ENCODE measurements around the gene GRAPL.
"Not testable (repeated sequence)": the region's sequence is repeated elsewhere in the genome, so short reads cannot be mapped to it uniquely, and the experiment has no call there.

Gene GRAPL

DNA sequence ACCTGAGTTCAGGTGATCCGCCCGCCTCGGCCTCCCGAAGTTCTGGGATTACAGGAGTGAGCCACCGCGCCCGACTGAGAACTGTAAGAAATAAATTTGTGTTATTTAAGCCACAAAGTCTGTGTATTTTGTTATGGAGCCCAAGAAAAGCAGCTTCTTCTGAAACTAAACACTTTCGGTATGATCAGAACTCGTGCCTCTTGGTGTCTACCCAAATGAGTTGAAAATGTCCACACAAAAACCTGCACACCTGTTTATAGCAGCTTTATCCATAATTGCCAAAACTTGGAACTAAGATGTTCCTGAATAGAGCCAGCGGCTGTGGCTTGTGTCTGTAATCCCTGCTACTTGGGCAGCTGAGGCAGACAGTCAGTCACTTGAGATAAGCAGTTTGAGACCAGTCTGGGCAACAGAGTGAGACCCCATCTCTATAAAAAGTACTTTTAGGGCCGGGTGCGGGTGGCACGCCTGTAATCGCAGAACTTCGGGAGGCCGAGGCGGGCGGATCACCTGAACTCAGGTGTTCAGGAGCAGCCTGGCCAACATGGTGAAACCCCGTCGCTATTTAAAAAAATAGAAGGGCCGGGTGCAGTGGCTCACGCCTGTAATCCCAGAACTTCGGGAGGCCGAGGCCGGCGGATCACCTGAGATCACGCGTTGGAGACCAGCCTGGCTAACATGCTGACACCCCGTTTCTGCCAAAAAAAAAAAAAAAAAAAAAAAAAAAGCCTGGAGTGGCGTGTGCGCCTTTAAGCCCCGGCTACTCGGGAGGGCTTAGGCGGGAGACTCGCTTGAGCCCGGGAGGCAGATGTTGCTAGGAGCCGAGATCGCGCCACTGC lies 61.7 kb downstream of the GRAPL start:
- DNase-seq (ENCODE audit: low spot score): not testable (repeated sequence)

DNA sequence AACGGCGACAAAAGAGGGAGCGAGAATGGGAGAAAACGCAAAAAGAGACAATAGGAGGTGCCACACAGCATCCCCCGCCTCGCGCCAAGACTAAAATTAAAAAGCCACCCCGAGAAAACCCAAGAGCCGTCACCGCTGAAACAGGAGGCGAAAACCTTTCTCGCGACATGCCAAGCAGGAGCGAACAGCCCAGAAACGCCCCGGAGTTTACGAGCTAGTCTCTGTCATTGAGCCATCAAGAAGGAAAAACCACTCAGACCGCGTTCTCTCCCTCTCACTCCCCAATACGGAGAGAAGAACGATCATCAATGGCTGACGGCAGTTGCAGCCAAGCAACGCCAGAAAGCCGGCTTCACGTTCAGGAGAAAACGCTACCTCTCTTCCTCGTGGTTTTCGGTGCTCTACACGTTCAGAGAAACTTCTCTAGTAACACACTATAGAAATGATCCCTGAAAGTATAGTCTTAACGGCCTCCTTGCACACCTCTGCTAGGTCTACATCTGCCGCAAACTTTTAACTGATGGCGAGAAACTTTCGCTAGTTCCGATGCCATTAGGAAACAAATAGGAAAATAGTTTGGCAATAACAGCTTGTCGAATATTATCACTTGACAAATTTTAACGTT lies 62.5 kb downstream of the GRAPL start:
- not testable (repeated sequence) for DNase-seq (ENCODE audit: low spot score)

GRCh38 chr17:19196382-19197204 lies 69.2 kb downstream of the GRAPL start:
- not testable (repeated sequence) for DNase-seq (ENCODE audit: low spot score)

GRCh38 chr17:19202448-19202847 lies 75.1 kb downstream of the GRAPL start:
- DNase-seq (ENCODE audit: low spot score): not testable (repeated sequence)

- not testable (repeated sequence) for DNase-seq (ENCODE audit: low spot score)
Observed at GRCh38 chr17:19203429-19203828, 76.0 kb downstream of the GRAPL start.
